Erythroblast (primary cell): ENCODE results near the gene HERC3.

ENCODE experiments used
- GATA1 ChIP-seq: IDR thresholded peaks from 2 replicates; pipeline ENCODE4 v1.6.1; 2011; ENCODE audit warnings: low read depth, mild to moderate bottlenecking, control low read depth, low read length, moderate library complexity
- POLR2A ChIP-seq: IDR thresholded peaks from 2 replicates; pipeline ENCODE4 v1.6.1; 2011; ENCODE audit warnings: mild to moderate bottlenecking, low read length

DNA sequence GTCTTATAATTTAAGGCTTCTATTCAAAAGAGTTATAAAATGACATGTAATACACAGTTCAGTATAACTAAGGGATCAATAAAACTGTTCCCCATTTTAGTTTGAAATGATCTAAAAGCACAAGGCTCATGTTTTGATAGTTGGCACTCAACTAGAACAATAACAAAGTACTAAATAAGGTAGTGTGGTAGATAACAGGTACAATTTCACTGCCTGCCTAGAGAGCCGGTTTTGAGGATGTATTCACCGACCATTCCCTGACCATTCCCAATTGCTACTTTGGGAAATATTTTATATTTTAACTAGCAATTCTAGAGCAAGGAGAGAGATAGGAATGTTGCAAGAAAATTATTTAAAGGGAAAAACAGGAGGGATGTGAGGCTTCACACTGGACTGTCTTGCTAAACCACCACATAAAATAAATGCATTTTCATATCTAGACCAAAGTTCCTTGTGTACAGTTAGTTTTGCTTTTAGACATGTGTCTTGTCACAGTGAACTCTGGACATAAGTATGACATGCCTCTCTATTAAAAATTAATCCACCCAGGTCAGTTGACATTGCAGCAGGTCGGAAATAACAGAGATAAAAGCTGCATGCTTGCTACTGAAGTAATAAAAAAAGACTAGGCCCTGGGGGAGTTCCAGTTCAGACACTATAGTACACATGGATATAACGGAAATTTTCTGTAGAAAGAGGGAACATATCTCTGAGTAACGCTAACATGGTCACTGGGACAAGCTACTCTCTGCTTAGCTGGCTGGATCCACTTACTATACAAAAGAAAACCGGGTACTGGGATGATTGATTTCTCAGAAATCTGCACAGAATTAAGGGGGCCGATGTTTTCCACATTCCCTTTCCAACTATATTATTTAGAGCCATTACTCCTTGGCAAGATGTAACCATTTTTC is 161.6 kb downstream of the HERC3 start:
- TF ChIP-seq POLR2A (no peak), GATA1 (no peak)
